G401 (cell line): ENCODE data around the gene UBE3A. TPM values are rescaled to one million over a fixed set of nuclear protein-coding genes. Genes with fewer than 3 reads are reported as not detected.
"Not testable (repeated sequence)": the region's sequence is repeated elsewhere in the genome, so short reads cannot be mapped to it uniquely, and the experiment has no call there.

Source experiments
- DNase-seq: peaks from one replicate; pipeline ENCODE4 v3.0.0-alpha.2; 2015; ENCODE audit warnings: low spot score
- in situ Hi-C: cut with HindIII; loops from 2 replicates; pipeline ENCODE4 v1.10.0; 2016; ENCODE audit warnings: low sequenced_read_pairs, mixed read lengths
- total RNA-seq: library from RNA; depleted of rRNA; stranded (reverse); fragments of >200 nt; shearing (Covaris generic); gene quantifications from 2 replicates; pipeline ENCODE4 v1.2.3, GENCODE V29; 2014

Gene UBE3A
- total RNA-seq, 1 experiment from 2014 or later, result 118 TPM

- in situ Hi-C loops, DNase-seq: not testable (repeated sequence)
Observed at GRCh38 chr15:25409731-25410130, 29.1 kb downstream of the UBE3A start.

DNA sequence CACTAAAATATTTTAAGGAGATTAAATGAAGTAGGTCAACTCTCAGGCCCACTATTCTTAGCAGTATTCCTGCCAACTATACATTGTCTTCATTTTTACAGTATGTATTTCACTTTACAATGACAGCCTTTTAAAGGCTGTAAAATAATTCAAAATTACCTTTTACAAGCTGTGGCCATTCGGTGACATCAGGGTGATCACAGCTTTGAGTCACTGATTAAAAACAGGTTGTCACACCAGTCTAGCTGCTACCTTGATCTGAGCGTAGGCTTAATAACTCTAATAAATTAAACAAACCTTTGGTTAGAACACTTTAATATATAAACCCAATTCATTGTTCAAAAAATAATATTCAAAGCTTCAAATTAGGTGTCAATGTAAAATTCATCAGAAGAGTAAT, 29.9 kb downstream of the UBE3A start:
- in situ Hi-C loops, result no loop called here
- DNase-seq, result no peak

DNA sequence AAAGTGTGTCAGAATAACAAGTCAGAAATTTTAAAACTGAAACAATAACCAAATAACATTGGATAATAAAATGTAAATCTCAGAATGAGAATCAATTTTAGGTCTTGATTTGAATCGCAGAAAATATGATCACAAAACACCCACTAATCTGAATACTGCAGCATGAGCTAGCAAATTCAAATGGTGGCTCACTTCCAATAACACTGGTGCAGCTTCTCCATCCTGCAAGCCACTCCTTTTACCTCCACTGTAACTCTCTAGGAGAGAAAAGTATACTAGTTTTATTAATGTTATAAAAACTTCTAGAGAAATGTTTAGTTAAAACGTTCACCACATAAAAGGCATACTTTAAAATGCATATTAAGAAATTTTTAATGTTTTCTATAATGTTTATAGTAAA, 30.4 kb downstream of the UBE3A start:
- in situ Hi-C loops, result no loop called here
- DNase-seq, result peak; percentile 65

DNA sequence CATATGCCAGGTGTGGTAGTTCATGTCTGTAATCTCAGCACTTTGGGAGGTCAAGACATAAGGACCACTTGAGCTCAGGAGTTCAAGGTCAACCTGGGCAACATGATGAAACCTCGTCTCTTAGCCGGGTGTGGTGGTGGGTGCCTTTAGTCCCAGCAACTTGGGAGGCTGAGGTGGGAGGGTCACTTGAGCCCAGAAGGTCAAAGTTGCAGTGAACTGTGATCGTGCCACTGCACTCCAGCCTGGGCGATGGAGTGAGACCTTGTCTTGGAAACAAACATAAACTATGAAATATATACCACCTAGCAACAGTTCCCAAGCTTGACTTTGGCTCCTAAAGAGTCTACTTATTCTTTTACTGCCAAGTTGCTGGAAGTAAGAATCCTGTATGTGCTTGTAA, 30.9 kb downstream of the UBE3A start:
- DNase-seq, result no peak
- in situ Hi-C loops, result no loop called here

- in situ Hi-C loops, result no loop called here
- no peak for DNase-seq
Observed at GRCh38 chr15:25406846-25407245, 32.0 kb downstream of the UBE3A start.

GRCh38 chr15:25406261-25406660, 32.6 kb downstream of the UBE3A start:
- in situ Hi-C loops, result no loop called here
- no peak for DNase-seq

DNA sequence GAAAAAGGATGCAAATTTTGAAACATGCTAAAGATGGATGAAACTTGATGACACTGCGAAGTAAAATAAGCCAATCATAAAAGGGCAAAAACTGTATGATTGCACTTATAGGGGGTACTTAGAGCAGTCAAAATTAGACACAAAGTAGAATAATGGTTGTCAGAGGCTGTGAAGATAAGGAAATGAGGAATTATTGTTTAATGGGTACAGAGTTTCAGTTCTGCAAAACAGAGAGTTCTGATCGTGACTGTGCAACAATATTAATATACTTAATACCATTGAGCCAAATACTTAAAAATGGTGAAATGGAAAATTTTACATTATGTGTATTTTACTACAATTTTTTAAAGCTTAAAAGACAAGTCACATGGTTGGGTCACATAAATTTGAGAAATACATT, 35.1 kb downstream of the UBE3A start:
- in situ Hi-C loops, result no loop called here
- no peak for DNase-seq

DNA sequence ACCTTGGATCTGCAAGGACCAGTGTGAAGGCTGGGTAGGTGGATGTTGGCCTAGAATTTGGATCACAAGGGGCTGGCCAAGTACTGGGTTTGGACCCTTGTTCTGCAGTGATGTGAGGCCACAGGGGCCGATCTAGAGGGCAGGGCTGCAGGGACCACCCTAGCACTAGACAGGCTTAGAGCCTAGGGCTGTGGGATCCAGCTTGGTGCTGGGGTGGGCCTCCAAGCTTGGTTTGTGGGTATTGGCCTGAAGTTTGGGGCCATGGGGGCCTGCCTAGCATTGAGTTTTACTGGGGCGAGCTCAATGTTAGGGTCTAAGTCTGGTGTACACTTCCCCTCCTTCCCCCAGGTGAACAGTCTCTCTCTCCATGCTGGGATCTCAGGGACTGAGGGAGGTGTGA, 36.5 kb downstream of the UBE3A start:
- no peak for DNase-seq
- in situ Hi-C loops, result no loop called here

GRCh38 chr15:25401501-25401900, 37.3 kb downstream of the UBE3A start:
- in situ Hi-C loops, result no loop called here
- no peak for DNase-seq

GRCh38 chr15:25397100-25397499, 41.7 kb downstream of the UBE3A start:
- DNase-seq, result no peak
- in situ Hi-C loops, result no loop called here

DNA sequence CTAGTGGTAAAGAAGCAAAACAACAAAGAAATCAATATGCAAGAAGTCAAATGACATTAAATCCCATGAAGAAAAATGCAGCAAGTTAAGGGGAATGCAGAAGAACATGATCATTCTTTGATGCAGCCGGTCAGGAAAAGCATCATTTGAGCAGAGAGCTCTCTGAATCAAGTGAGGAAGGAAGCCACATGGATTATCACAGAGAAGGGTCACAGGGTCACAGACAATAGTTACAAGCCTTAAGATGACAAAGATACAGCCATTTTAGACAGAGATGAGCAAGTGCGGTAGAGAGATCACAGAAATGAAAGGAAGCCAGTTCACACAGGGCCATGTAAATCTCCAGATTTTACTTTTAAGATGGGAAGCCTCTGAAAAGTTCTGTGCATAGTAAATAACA, 43.9 kb downstream of the UBE3A start:
- DNase-seq, result no peak
- in situ Hi-C loops, result no loop called here

GRCh38 chr15:25392806-25393205, 46.0 kb downstream of the UBE3A start:
- in situ Hi-C loops, result no loop called here
- no peak for DNase-seq

DNA sequence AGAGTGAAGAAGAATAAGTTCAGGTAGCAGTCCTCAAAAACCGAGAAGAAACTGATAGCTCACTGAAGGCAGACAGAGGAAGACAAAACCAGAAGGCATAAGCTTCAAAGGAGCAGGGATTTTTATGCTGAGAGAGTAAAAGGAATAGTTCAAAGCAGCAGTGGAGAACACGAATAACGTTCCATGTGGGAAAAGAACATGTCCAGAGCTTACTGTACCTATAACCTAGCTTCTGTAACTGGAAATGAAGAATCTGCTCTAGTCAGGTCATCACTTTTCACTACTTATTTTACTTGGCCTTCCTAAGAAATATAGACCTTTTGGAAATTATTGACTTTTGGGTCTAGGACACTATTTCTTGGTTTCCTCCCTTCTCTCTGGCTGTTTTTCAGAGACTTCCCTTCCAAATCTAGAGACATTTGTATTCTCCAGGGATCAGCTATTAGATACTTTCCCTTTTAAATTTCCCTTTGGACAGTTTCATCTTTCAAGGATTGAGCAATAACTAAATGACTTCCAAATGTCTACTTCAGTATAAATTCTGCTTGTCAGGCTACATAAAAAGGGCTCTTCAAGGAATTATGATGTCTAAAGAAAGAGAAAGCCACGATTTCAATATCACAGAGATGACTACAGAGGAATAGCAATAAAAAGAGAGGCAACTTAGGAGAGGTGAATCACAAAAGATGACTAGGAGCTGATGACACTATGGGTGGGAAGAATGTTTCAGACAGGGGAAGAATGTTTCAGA, 46.7 kb downstream of the UBE3A start:
- in situ Hi-C loops, result no loop called here
- DNase-seq, result no peak

GRCh38 chr15:25385986-25386385, 52.8 kb downstream of the UBE3A start:
- no peak for DNase-seq
- in situ Hi-C loops, result no loop called here

- DNase-seq, result no peak
- in situ Hi-C loops, result no loop called here
Observed at GRCh38 chr15:25381579-25381978, 57.2 kb downstream of the UBE3A start.

DNA sequence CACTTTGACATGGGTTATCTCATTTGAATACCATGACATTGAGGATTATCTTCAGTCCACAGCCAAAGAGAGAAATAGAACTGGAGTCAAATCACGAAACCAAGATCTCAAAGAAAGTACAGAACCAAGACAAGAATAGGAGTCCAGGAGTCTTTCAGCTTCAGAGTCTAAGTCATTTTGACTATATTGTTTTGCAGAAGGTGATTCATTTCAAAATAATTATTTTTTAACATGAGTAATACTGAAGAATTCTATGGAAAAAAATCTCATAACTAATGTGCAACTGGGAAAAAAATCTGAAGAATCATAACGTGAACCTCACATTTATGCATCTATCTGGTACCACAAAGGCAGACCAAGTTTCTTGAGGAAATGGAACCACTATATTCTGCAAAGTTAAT, 60.3 kb downstream of the UBE3A start:
- in situ Hi-C loops, result no loop called here
- no peak for DNase-seq

- in situ Hi-C loops, result no loop called here
- DNase-seq, result no peak
Observed at GRCh38 chr15:25375557-25375956, 63.3 kb downstream of the UBE3A start.

DNA sequence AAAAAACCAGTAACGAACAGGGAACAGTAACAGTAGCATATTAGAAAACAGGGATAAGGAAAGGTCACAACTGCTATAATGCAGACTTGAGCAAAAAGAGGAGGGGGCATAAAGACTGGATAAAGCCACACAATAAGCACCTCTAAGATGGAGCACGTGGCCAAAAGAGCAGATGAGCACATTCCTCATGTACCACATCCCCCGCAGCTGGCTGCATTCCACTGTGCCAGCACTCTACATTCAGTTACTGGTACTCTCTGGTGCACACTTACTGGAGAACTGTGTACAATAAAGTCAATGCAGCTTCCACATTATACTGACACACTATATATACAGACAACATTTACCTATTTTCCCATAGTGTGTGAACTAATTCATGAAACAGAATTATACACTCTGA, 64.7 kb downstream of the UBE3A start:
- in situ Hi-C loops, result no loop called here
- no peak for DNase-seq

GRCh38 chr15:25372298-25372697, 66.5 kb downstream of the UBE3A start:
- no peak for DNase-seq
- in situ Hi-C loops, result no loop called here

- in situ Hi-C loops, result no loop called here
Observed at GRCh38 chr15:25368850-25369249, 70.0 kb downstream of the UBE3A start.

GRCh38 chr15:25366058-25366457, 72.8 kb downstream of the UBE3A start:
- in situ Hi-C loops, result no loop called here

More at GRCh38 chr15:25368850-25369249, 70.0 kb downstream of the UBE3A start:
- DNase-seq, result no peak

More at GRCh38 chr15:25366058-25366457, 72.8 kb downstream of the UBE3A start:
- no peak for DNase-seq
